Peyer's patch (tissue), 4 donors: ENCODE data around the gene GSTCD.
"Not testable (repeated sequence)": the region's sequence is repeated elsewhere in the genome, so short reads cannot be mapped to it uniquely, and the experiment has no call there.

Experiments used
- CTCF ChIP-seq, 6 experiments: fragments of 450-650 bp in 4 of 6; fragments of 200-600 bp in 2 of 6; sonication (generic) in 1 of 6; IDR thresholded peaks; one replicate each; pipeline ENCODE4 v1.5.1; 2017 to 2019; ENCODE audit warnings: antibody characterized with exemption in 6 of 6, mild to moderate bottlenecking in 3 of 6, moderate library complexity in 1 of 6
- POLR2A ChIP-seq, 2 donors: fragments of 450-650 bp; IDR thresholded peaks; one replicate each; pipeline ENCODE4 v1.5.1; 2017; ENCODE audit warnings: antibody characterized with exemption in 2 of 2, mild to moderate bottlenecking in 2 of 2, moderate library complexity in 2 of 2

- TF ChIP-seq CTCF, POLR2A (IDR thresholded peaks at IDR 0.05): not testable (repeated sequence)
Observed at GRCh38 chr4:105772065-105772464, 63.5 kb downstream of the GSTCD start.
